RPMI7951 (cell line): ENCODE results near the gene CHST5. TPM values are rescaled to one million over a fixed set of nuclear protein-coding genes. Genes with fewer than 3 reads are reported as not detected.

Source experiments
- DNase-seq: peaks from one replicate; pipeline ENCODE4 v3.0.0-alpha.2; 2012; ENCODE audit warnings: low read depth
- total RNA-seq: library from RNA; depleted of rRNA; stranded (reverse); fragments of >200 nt; shearing (Covaris generic); gene quantifications from 2 replicates; pipeline ENCODE4 v1.2.3, GENCODE V29; 2014

The CHST5 gene
- total RNA-seq, 1 experiment from 2014 or later: not detected

DNA sequence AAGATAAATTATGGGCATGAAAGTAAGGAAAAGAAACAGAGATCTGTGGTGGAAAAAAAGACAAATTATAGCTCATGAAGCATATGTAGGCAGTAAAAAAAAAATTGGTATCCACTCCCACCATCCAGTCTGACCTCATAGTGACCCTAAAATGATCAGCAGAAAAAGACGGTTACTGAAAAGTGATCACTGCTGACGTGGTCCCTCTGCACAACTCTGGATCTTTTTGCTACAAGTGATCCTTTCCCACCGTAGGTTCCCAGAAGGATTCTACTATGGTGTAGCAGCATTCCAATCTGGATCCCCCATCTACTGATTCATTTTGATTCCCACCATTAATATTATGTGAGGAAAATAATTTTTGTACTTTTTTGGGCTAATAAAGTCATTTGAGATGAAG, 29.8 kb downstream of the CHST5 start:
- no peak for DNase-seq

- DNase-seq: no peak
Observed at GRCh38 chr16:75503801-75504200, 32.1 kb downstream of the CHST5 start.

DNA sequence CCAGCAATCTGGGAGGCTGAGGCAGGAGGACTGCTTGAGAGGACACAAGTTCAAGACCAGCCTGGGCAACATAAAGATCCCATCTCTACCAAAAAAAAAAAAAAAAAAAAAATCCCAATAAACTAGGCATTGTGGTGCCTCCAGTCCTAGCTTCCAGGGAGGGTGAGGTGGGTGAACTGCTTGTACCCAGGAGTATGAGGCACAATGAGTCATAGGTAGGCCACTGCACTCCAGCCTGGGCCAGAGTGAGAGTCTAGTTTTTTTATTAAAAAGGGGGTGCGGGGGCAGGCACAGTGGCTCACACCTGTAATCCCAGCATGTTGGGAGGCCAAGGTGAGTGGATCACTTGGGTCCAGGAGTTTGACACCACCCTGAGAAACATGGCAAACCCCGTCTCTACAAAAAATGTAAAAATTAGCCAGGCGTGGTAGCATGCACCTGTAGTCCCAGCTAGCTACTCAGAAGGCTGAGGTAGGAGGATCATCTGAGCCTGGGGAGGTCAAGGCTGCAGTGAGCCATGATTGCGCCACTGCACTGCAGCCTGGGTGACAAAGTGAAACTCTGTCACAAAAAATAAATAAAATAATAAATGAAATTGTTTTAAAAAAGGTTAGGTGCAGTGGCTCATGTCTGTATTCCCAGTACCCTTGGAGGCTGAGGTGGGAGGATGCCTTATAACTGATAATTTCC, 32.8 kb downstream of the CHST5 start:
- DNase-seq: no peak

GRCh38 chr16:75501820-75502219, 34.1 kb downstream of the CHST5 start:
- peak; percentile 31 for DNase-seq

GRCh38 chr16:75501359-75501758, 34.5 kb downstream of the CHST5 start:
- no peak for DNase-seq

DNA sequence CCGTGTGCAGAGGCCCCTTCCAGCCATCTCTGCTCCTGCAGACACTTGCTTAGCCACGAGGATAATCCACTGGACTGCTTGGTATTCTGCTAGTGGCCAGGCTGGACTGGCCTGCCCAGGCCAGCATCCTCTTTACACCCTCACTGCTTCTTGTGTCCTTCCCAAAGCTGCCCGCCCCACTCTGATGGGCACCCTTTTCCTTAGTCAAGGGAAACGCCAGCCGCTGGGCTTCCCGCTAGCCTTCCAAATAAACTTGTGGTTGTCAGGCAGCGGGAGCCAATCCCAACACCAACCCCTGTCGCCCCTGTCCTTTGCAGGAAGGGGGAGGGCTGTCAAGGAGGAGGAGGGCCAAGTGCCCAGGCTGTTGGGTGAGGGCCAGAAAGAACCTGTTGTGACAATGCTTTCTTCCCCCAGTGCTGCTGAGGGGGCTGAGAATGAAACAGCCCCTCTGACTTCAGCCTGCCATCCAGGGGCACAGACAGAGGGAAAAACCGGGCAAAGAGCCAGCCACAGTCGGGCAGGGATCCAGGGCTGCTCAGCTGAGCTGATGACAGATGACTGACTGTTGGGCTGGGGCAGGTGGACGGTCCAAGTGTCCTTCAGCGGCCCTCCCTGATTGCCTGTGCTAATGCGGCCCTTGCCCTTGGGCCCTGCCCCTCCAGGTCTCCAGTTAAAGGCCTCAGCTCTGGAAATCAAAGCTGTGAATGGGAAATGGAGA, 37.1 kb downstream of the CHST5 start:
- DNase-seq: peak; percentile 48

DNA sequence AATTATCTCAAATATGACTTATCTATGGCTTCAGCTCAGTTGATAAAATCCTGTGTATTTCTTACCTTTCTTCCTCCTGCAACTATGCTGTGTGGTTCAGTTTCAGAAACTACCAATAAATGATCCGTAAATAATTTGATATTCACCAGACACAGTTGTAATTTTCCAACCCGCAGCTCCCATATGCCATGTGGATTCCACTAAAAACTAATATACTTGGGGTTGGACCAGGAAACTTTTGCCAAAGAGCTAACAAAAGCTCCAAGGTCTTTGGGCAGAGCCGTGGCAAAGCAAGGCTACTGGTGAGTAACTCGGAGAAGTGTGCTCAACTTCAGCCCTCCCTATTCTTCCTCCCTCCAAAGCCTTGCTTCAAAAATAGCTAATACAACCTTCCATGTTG, 38.4 kb downstream of the CHST5 start:
- DNase-seq: no peak

GRCh38 chr16:75495076-75495674, 40.7 kb downstream of the CHST5 start, which contains the start of gene CHST6:
CHST6 (minus strand) TSS chr16:75495441; CDS start chr16:75479828, 15,613 bp downstream.
- DNase-seq: peak; percentile 59

DNA sequence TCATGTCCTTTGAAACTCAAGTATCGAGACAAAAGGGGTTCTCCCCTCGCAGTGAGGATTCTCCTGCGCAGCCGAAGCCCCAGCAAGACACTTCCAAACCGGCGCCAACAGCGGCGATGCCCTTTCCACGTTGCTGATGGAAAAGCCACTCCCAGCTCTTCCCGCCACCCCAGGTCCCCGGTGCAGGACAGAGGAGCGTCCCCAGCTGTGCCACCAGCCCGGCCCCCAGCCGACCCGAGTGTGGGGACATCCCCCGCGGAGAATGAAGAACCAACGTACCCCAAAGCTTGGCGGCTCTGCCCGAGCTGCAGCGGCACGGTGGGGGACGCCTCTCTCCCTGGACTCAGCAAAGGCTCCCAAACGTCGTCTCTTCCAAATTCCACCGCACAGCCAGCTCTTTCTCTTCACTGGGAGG, 41.2 kb downstream of the CHST5 start:
- DNase-seq: no peak

- no peak for DNase-seq
Observed at GRCh38 chr16:75494184-75494583, 41.7 kb downstream of the CHST5 start.

DNA sequence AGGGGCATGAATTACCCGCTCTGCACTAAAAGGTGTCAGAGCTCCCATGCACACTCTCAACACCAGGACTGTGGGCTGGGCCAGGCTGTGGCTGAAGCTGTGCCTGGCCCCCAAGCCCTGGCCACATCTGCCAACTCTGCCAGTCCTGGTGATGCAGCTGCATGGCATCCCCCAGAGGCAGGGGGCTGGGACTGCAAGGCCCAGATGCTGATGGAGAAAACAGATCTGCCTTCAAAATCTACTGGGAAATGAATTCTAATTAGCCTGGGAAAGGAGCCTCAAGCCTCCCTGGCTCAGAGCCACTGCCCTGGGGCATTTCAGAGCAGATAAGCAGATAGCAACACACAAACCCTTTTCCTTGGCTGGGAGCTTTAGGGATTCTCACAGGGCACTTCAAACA, 44.0 kb downstream of the CHST5 start:
- DNase-seq: peak; percentile 46

GRCh38 chr16:75488322-75488721, 47.6 kb downstream of the CHST5 start:
- DNase-seq: no peak

- no peak for DNase-seq
Observed at GRCh38 chr16:75486676-75487313, 49.1 kb downstream of the CHST5 start.

GRCh38 chr16:75486014-75486675, 49.8 kb downstream of the CHST5 start:
- no peak for DNase-seq

DNA sequence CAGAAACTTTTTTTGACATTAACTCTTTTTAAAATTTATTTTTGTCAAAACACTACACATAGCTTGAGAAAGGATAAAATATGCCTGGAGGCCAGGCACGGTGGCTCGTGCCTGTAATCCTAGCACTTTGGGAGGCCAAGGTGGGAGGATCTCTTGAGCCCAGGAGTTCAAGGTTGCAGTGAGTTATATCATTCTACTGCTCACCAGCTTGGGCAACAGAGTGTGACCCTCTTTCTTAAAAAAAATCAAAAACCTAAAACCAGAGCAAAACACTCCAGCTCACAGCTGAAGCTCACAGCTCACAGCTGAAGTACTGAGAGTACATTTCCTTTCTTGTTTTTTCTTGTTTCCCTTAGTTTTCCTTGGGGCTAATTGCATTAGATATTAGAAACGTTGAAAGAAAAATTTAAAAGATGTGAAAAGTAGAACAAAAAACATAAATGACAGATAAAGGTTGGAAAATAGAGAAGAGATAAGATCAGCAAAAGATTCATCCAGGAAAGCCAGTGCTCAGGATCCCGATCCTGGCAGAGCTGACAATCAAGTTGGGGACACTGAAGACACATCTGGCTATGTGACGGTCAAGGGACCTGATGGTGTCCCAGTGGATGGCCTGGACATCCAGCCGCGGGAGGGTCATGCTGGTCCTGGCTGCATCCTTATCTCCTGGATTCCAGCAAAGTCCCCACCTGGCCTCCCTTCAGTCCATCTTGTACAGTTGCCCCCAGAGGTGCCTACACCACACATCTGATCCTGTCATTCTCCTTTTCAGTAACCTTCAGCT, 50.5 kb downstream of the CHST5 start:
- DNase-seq: no peak

DNA sequence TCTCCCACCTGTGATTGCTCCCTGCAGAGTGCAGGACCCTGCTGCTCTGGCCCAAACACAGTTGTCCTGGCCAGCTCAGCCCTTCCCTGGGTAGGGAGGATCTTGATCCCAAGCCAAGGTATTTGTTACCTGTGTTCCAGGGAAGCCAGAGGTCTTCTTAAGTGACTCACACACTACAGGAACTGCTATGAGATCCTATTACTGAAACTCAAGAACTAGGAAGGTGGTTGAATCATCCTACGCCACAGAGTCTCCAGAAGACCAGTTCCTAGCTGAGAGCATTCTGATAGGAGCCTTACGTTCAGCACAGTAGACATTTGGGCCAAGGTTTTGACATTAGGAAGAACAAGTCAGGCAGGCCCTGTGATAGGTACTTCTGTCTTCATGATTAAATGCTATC, 52.7 kb downstream of the CHST5 start:
- no peak for DNase-seq

DNA sequence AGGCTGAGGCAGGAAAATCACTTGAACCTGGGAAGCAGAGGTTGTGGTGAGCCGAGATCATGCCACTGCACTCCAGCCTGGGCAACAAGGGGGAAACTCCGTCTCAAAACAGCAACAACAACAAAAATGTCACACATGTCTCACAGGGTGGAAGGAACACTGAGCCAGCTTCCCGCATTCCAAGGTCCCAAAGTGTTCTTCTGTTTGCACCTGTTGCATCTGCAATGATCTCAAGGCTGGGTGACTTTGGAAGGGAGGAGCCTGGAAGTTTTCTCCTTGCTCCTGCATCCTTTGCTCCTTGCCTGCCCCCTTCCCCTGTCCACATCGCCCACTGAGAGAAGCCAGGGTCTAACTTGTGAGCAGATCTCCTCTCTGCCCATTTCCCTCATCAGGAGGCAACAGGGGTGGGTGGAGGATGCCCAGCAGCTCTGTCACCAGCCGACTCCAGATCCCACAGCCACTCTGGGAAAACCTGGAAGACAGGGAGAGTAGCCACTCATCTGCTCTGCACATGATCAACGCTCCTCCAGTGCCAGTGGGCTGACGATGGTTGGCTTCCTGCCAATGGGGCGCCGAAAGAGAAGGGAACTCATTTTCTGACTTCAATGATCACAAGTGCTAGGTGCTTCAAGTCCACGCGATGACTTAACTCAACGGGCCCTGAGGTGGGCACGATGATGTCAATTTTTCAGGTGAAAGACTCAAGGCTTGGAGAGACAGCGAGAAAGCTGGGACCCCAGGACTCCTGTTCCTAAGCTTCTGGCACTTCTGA, 53.3 kb downstream of the CHST5 start:
- no peak for DNase-seq

DNA sequence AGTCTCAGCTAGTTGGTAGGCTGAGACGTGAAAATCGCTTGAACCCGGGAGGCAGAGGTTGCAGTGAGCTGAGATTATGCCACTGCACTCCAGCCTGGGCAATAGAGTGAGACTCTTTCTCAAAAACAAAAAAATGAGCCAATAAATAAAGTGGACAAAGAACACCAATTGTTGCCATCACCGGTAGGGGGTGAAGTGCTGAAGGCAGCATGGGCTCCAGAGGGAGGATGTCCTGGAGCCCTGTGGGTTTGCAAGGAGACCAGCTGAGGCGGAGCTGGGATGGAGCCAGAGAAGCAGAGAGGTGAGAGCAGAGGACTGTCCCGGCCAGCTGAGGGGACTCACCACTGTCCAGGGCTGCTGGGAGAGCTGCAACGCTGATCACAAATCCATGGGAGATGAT, 54.4 kb downstream of the CHST5 start:
- peak; percentile 31 for DNase-seq

DNA sequence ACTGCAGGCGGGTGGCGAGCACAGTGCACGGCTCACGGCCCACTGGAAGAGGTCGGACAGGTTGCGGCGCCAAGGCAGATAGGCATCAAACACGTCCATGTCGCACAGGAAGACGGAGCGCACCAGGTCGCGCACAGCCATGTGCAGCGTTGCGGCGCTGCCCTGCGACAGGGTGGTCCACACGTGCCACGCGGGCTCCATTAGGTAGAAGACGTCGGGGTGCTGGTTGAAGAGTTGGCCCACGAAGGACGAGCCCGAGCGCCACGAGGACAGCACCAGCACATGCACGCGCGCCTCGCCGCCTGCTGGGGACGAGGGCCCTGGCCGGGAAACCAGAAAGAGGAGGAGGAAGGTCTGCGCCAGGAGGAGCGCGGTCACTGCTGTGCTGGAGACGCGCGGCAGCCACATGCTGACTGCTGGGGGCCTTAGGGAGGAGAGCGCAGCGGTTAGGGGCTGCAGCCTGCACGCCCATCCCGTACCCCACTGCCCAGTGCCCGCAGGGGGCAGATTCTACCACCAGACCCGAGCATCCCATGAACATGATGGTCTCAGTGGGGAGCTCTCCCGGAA, 56.4 kb downstream of the CHST5 start:
- DNase-seq: no peak
